ENCODE results near the gene VEPH1.

The VEPH1 gene

DNA sequence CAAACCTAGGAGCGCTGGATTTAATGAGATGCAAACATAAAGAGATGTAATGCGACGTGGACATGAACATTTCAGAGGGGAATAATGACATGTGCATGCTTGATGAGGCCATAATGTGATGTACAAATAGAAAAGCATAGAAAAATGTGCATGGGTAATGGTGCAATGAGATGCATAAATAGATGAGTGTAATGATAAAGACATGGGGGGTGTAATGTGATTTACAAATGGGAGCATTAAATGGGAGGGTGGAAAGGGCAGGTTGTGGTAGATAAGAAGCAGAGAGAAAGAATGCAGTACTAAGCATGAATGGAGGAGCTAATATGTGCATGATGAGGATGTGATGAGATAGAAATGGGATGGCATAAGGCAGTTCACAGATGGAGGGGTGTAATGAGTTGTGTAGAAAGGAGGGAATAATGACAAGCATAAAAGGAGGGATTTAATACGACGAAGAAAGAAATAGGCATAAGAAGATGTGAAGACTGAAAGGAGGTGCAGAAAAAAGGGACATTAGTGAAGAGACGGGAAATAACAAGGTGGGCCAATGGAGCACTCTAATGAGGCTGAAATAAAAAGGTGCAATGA lies 205.8 kb downstream of the VEPH1 start:
- H3K27me3 ChIP-seq (ENCODE audit: insufficient read depth, poor library complexity, severe bottlenecking): peaks cover 2% of the 10 kb centered on the region
- no peak overlapping the region for H3K27ac ChIP-seq (replicated peaks)
- TF ChIP-seq, protein P1, sequence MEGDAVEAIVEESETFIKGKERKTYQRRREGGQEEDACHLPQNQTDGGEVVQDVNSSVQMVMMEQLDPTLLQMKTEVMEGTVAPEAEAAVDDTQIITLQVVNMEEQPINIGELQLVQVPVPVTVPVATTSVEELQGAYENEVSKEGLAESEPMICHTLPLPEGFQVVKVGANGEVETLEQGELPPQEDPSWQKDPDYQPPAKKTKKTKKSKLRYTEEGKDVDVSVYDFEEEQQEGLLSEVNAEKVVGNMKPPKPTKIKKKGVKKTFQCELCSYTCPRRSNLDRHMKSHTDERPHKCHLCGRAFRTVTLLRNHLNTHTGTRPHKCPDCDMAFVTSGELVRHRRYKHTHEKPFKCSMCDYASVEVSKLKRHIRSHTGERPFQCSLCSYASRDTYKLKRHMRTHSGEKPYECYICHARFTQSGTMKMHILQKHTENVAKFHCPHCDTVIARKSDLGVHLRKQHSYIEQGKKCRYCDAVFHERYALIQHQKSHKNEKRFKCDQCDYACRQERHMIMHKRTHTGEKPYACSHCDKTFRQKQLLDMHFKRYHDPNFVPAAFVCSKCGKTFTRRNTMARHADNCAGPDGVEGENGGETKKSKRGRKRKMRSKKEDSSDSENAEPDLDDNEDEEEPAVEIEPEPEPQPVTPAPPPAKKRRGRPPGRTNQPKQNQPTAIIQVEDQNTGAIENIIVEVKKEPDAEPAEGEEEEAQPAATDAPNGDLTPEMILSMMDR (IDR thresholded peaks at IDR 0.05; ENCODE audit: insufficient read depth, low read length): no peak
- DNase-seq (ENCODE audit: low read depth in 1 of 2, low spot score in 1 of 2): no peak
- no peak overlapping the region for H3K4me3 ChIP-seq (replicated peaks; ENCODE audit: insufficient read depth, low read length)

GRCh38 chr3:157294953-157295352 lies 208.3 kb downstream of the VEPH1 start:
- DNase-seq (ENCODE audit: low read depth in 1 of 2, low spot score in 1 of 2): no peak
- no peaks in the 10 kb centered on the region for H3K27me3 ChIP-seq (ENCODE audit: insufficient read depth, poor library complexity, severe bottlenecking)
- no peak for TF ChIP-seq SPI1 (IDR thresholded peaks at IDR 0.05; ENCODE audit: borderline replicate concordance, low read depth)
- no peak for TF ChIP-seq GABPA (IDR thresholded peaks at IDR 0.05; ENCODE audit: low read depth)
- TF ChIP-seq, protein P2, sequence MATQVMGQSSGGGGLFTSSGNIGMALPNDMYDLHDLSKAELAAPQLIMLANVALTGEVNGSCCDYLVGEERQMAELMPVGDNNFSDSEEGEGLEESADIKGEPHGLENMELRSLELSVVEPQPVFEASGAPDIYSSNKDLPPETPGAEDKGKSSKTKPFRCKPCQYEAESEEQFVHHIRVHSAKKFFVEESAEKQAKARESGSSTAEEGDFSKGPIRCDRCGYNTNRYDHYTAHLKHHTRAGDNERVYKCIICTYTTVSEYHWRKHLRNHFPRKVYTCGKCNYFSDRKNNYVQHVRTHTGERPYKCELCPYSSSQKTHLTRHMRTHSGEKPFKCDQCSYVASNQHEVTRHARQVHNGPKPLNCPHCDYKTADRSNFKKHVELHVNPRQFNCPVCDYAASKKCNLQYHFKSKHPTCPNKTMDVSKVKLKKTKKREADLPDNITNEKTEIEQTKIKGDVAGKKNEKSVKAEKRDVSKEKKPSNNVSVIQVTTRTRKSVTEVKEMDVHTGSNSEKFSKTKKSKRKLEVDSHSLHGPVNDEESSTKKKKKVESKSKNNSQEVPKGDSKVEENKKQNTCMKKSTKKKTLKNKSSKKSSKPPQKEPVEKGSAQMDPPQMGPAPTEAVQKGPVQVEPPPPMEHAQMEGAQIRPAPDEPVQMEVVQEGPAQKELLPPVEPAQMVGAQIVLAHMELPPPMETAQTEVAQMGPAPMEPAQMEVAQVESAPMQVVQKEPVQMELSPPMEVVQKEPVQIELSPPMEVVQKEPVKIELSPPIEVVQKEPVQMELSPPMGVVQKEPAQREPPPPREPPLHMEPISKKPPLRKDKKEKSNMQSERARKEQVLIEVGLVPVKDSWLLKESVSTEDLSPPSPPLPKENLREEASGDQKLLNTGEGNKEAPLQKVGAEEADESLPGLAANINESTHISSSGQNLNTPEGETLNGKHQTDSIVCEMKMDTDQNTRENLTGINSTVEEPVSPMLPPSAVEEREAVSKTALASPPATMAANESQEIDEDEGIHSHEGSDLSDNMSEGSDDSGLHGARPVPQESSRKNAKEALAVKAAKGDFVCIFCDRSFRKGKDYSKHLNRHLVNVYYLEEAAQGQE (IDR thresholded peaks at IDR 0.05; ENCODE audit: insufficient replicate concordance, low read depth): no peak
- TF ChIP-seq POLR2AphosphoS5 (IDR thresholded peaks at IDR 0.05; ENCODE audit: low read depth): no peak
- TF ChIP-seq, protein P1 (IDR thresholded peaks at IDR 0.05; ENCODE audit: insufficient read depth, low read length): no peak
- no peak overlapping the region for H3K4me3 ChIP-seq (replicated peaks; ENCODE audit: insufficient read depth, low read length)
- no peak overlapping the region for H3K27ac ChIP-seq (replicated peaks)

DNA sequence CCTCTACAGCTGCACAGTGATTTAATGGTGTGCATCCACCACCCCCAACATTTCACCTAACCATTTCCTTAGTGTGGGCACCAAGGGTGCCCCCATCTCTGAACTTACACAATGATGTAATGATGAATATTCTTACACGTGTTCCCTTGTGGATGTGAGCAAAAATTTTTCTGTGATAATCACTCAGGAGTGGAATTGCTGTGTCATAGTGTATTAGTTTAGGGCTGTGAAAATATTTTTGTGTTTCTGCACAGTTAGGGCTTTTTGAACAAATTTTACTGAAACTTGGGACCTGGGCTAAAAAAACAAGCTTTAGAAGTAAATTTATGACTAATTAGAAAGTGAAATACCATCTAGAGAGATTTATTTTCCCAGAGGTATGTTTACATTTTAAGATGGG lies 208.7 kb downstream of the VEPH1 start:
- Histone ChIP-seq H3K4me3 (replicated peaks; ENCODE audit: insufficient read depth, low read length) (no peak overlapping the region), H3K27ac (replicated peaks) (no peak overlapping the region), H3K27me3 (ENCODE audit: insufficient read depth, poor library complexity, severe bottlenecking) (no peaks in the 10 kb centered on the region)
- no peak for TF ChIP-seq POLR2AphosphoS5 (IDR thresholded peaks at IDR 0.05; ENCODE audit: low read depth)
- TF ChIP-seq, protein P1 (IDR thresholded peaks at IDR 0.05; ENCODE audit: insufficient read depth, low read length): no peak
- TF ChIP-seq, protein P2 (IDR thresholded peaks at IDR 0.05; ENCODE audit: insufficient replicate concordance, low read depth): no peak
- TF ChIP-seq GABPA (IDR thresholded peaks at IDR 0.05; ENCODE audit: low read depth): no peak
- no peak for TF ChIP-seq SPI1 (IDR thresholded peaks at IDR 0.05; ENCODE audit: borderline replicate concordance, low read depth)
- DNase-seq (ENCODE audit: low read depth in 1 of 2, low spot score in 1 of 2): no peak

GRCh38 chr3:157290766-157291165 lies 212.4 kb downstream of the VEPH1 start:
- DNase-seq (ENCODE audit: low read depth in 1 of 2, low spot score in 1 of 2): no peak
- TF ChIP-seq GABPA (IDR thresholded peaks at IDR 0.05; ENCODE audit: low read depth): no peak
- no peak for TF ChIP-seq SPI1 (IDR thresholded peaks at IDR 0.05; ENCODE audit: borderline replicate concordance, low read depth)
- TF ChIP-seq, protein P2 (IDR thresholded peaks at IDR 0.05; ENCODE audit: insufficient replicate concordance, low read depth): no peak
- TF ChIP-seq, protein P1 (IDR thresholded peaks at IDR 0.05; ENCODE audit: insufficient read depth, low read length): no peak
- TF ChIP-seq POLR2AphosphoS5 (IDR thresholded peaks at IDR 0.05; ENCODE audit: low read depth): no peak
- Histone ChIP-seq H3K4me3 (replicated peaks; ENCODE audit: insufficient read depth, low read length) (no peak overlapping the region), H3K27ac (replicated peaks) (no peak overlapping the region), H3K27me3 (ENCODE audit: insufficient read depth, poor library complexity, severe bottlenecking) (no peaks in the 10 kb centered on the region)
